ENCODE data around the gene TMEM200C.

GRCh38 chr18:5893956-5894610, 1.2 kb downstream of the TMEM200C start:
- TF ChIP-seq YY1 (IDR thresholded peaks at IDR 0.05; ENCODE audit: low read depth, low read length) (no peak), CTCF (IDR thresholded peaks at IDR 0.05 in 2 of 3, conservative IDR thresholded peaks at IDR 0.05 in 1 of 3; ENCODE audit: control insufficient read depth in 2 of 3, extremely low read depth in 1 of 3, insufficient read depth in 1 of 3, low read depth in 3 of 3, low read length in 3 of 3) (no peak), POLR2A (IDR thresholded peaks at IDR 0.05; ENCODE audit: low read depth, low read length) (no peak), NRF1 (conservative IDR thresholded peaks at IDR 0.05; ENCODE audit: low read depth, low read length) (no peak), NFYB (IDR thresholded peaks at IDR 0.05; ENCODE audit: insufficient read depth, low read depth, low read length) (no peak), ATF2 (IDR thresholded peaks at IDR 0.05; ENCODE audit: low read length) (no peak), USF2 (IDR thresholded peaks at IDR 0.05; ENCODE audit: borderline replicate concordance, low read depth, low read length) (no peak), SKIL (IDR thresholded peaks at IDR 0.05; ENCODE audit: low read depth, poor library complexity, severe bottlenecking) (no peak)

Measured in GM12878 (cell line).